Caco-2 (cell line): ENCODE results near the gene VN1R4. TPM values are rescaled to one million over a fixed set of nuclear protein-coding genes. Genes with fewer than 3 reads are reported as not detected.
A peak's percentile ranks its signal among the peaks of the same experiment; 100 is the strongest.
"Not testable (repeated sequence)": the region's sequence is repeated elsewhere in the genome, so short reads cannot be mapped to it uniquely, and the experiment has no call there.

ENCODE experiments used
- BruUV-seq: library from RNA; stranded (reverse); fragments of 400-500 nt; replicated peaks from 2 replicates; lab custom pipeline; 2021; lab: Mats Ljungman, UMichigan
- CTCF ChIA-PET: fragments of 300-600 bp; sonication (Branson Sonifier 250); formaldehyde crosslinking; loops from one replicate; lab custom pipeline; 2022; ENCODE audit warnings: antibody characterized with exemption; lab: Charles Lee
- POLR2A ChIA-PET: fragments of 300-600 bp; sonication (Branson Sonifier 250); formaldehyde crosslinking; loops from one replicate; lab custom pipeline; 2022; ENCODE audit warnings: antibody characterized with exemption; lab: Charles Lee
- DNase-seq, 2 experiments: peaks; one replicate each; pipeline versions ENCODE4 v3.0.0 to v3.0.0-alpha.2; 2020 to 2022
- H3K27me3 ChIP-seq: replicated peaks from 2 replicates; pipeline ENCODE4 v1.6.0; 2011; ENCODE audit warnings: low read length; ENCODE audit not compliant: control insufficient read depth, insufficient read depth
- H3K36me3 ChIP-seq: 2 replicates; pipeline ENCODE4 v1.5.1; 2011; ENCODE audit warnings: low read length; ENCODE audit not compliant: control insufficient read depth, insufficient read depth
- H3K4me1 ChIP-seq: fragments of 250-450 bp; sonication (Bioruptor Pico); 2 replicates; pipeline ENCODE4 v1.5.1; 2020; ENCODE audit warnings: mild to moderate bottlenecking
- H3K4me3 ChIP-seq: 2 replicates; pipeline ENCODE4 v1.5.1; 2011; ENCODE audit warnings: low read depth, mild to moderate bottlenecking, control low read depth, low read length
- H3K9me3 ChIP-seq: fragments of 250-450 bp; sonication (Bioruptor Pico); 2 replicates; pipeline ENCODE4 v1.5.1; 2020; ENCODE audit warnings: mild to moderate bottlenecking, moderate library complexity
- H3K27ac Mint-ChIP-seq: one replicate; pipeline ENCODE4 v1.8.0; 2022; ENCODE audit warnings: mixed read lengths; ENCODE audit not compliant: unreplicated experiment
- H3K27me3 Mint-ChIP-seq: one replicate; pipeline ENCODE4 v1.8.0; 2022; ENCODE audit warnings: mixed read lengths; ENCODE audit not compliant: insufficient read depth, unreplicated experiment
- H3K36me3 Mint-ChIP-seq: one replicate; pipeline ENCODE4 v1.8.0; 2022; ENCODE audit warnings: mild to moderate bottlenecking, mixed read lengths; ENCODE audit not compliant: insufficient read depth, unreplicated experiment
- H3K4me1 Mint-ChIP-seq: one replicate; pipeline ENCODE4 v1.8.0; 2022; ENCODE audit warnings: low read depth, mixed read lengths; ENCODE audit not compliant: unreplicated experiment
- H3K4me3 Mint-ChIP-seq: one replicate; pipeline ENCODE4 v1.8.0; 2022; ENCODE audit warnings: mild to moderate bottlenecking, moderate library complexity, mixed read lengths; ENCODE audit not compliant: unreplicated experiment
- H3K9me3 Mint-ChIP-seq: one replicate; pipeline ENCODE4 v1.8.0; 2022; ENCODE audit warnings: mixed read lengths; ENCODE audit not compliant: unreplicated experiment
- intact Hi-C: fragments of 100-400 bp; cut with micrococcal nuclease; formaldehyde crosslinking; loops from one replicate; pipeline ENCODE4 v1.10.0; 2022; ENCODE audit not compliant: unreplicated experiment
- total RNA-seq: library from RNA; stranded (reverse); gene quantifications from 2 replicates; pipeline ENCODE4 v1.2.3, GENCODE V29; 2022
- TF ChIP-seq, protein P1 (sequence below), 2 experiments: fragments of 200-600 bp in 1 of 2; IDR thresholded peaks; 1 replicate in 1 of 2; 2 replicates in 1 of 2; pipeline versions ENCODE4 v1.5.1 to v1.8.0; 2011 to 2022; ENCODE audit warnings: antibody characterized with exemption in 1 of 2, control low read depth in 1 of 2, inconsistent platforms in 1 of 2, low read depth in 1 of 2, low read length in 1 of 2, mild to moderate bottlenecking in 1 of 2, moderate library complexity in 1 of 2; ENCODE audit not compliant: insufficient read depth in 1 of 2, severe bottlenecking in 1 of 2, unreplicated experiment in 1 of 2

The VN1R4 gene
- total RNA-seq, 1 experiment from 2014 or later, result not detected

DNA sequence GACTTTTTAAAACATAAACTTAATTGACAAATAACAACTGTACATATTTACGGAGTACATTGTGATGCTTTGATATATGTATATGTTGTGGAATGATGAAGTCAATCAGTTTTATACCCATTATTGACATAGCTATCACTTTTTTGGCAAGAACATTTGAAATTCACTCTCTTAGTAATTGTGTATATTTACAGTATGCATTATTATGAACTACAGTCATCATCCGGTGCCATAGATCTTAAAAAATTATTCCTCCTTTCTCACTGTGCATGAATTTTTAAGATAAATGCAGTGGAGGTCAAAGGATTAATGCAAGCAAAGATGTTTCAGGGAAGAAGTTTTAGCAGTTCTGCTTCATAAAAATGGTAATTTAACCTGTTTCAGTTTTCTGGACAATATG is 8.0 kb upstream of the VN1R4 start:
- Histone ChIP-seq H3K4me3 (no peak overlapping the region), H3K4me1 (no peaks in the 10 kb centered on the region), H3K9me3 (no peaks in the 10 kb centered on the region; the same call in none of the 2 replicates), H3K27me3 (no peaks in the 10 kb centered on the region), H3K36me3 (no peaks in the 10 kb centered on the region)
- no peaks in the 10 kb centered on the region for H3K27me3 Mint-ChIP-seq
- CTCF ChIA-PET, result no interaction called here
- TF ChIP-seq, protein P1, sequence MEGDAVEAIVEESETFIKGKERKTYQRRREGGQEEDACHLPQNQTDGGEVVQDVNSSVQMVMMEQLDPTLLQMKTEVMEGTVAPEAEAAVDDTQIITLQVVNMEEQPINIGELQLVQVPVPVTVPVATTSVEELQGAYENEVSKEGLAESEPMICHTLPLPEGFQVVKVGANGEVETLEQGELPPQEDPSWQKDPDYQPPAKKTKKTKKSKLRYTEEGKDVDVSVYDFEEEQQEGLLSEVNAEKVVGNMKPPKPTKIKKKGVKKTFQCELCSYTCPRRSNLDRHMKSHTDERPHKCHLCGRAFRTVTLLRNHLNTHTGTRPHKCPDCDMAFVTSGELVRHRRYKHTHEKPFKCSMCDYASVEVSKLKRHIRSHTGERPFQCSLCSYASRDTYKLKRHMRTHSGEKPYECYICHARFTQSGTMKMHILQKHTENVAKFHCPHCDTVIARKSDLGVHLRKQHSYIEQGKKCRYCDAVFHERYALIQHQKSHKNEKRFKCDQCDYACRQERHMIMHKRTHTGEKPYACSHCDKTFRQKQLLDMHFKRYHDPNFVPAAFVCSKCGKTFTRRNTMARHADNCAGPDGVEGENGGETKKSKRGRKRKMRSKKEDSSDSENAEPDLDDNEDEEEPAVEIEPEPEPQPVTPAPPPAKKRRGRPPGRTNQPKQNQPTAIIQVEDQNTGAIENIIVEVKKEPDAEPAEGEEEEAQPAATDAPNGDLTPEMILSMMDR (IDR thresholded peaks at IDR 0.05; ENCODE audit: insufficient read depth in 1 of 2, low read depth in 1 of 2, low read length in 1 of 2, severe bottlenecking in 1 of 2, unreplicated experiment in 1 of 2), result no peak
- no peaks in the 10 kb centered on the region for H3K4me1 Mint-ChIP-seq
- POLR2A ChIA-PET, result no interaction called here
- H3K9me3 Mint-ChIP-seq, result peaks cover 44% of the 10 kb centered on the region
- H3K36me3 Mint-ChIP-seq, result no peaks in the 10 kb centered on the region
- no TSS peak for BruUV-seq
- intact Hi-C loops, result no loop called here
- H3K4me3 Mint-ChIP-seq, result no peak overlapping the region
- H3K27ac Mint-ChIP-seq, result no peak overlapping the region
- no peak for DNase-seq

DNA sequence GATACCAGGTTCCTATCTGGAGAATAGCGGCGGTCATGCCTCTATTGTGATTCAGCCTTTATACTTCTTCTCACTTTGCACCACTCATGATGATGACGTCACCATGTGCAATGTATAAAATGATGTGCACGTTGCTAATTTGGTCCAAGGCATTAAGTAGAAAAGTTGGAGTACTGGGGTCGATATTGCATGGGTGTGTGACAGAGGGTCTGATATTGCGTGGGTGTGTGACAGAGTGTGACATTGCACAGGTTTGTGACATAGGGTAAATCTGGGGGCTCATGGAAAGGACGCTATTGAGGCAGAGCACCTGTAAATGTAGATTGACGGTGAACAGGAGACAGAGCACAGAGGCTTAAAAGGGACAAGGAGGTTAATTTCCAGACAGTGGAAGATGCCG is 4.5 kb upstream of the VN1R4 start:
- no TSS peak for BruUV-seq
- CTCF ChIA-PET, result no interaction called here
- TF ChIP-seq, protein P1 (IDR thresholded peaks at IDR 0.05; ENCODE audit: insufficient read depth in 1 of 2, low read depth in 1 of 2, low read length in 1 of 2, severe bottlenecking in 1 of 2, unreplicated experiment in 1 of 2), result no peak
- intact Hi-C loops, result no loop called here
- Mint-ChIP-seq H3K9me3 (peaks cover 44% of the 10 kb centered on the region), H3K4me1 (no peaks in the 10 kb centered on the region), H3K27ac (no peak overlapping the region), H3K4me3 (no peak overlapping the region), H3K36me3 (no peaks in the 10 kb centered on the region), H3K27me3 (no peaks in the 10 kb centered on the region)
- POLR2A ChIA-PET, result no interaction called here
- DNase-seq, result no peak
- no peaks in the 10 kb centered on the region for H3K4me1 ChIP-seq
- no peaks in the 10 kb centered on the region for H3K36me3 ChIP-seq
- H3K4me3 ChIP-seq, result no peak overlapping the region
- no peaks in the 10 kb centered on the region for H3K27me3 ChIP-seq
- H3K9me3 ChIP-seq, result no peaks in the 10 kb centered on the region; the same call in none of the 2 replicates

DNA sequence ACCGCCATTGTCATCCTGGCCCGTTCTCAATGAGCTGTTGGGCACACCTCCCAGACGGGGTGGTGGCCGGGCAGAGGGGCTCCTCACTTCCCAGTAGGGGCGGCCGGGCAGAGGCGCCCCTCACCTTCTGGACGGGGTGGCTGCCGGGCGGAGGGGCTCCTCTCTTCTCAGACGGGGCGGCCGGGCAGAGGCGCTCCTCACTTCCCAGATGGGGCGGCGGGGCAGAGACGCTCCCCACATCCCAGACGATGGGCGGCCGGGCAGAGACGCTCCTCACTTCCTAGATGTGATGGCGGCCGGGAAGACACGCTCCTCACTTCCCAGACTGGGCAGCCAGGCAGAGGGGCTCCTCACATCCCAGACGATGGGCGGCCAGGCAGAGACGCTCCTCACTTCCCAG is 2.3 kb upstream of the VN1R4 start:
- H3K36me3 Mint-ChIP-seq, H3K9me3 ChIP-seq, H3K27me3 Mint-ChIP-seq, POLR2A ChIA-PET, DNase-seq, BruUV-seq, intact Hi-C loops, CTCF ChIA-PET, H3K4me1 Mint-ChIP-seq, H3K27ac Mint-ChIP-seq, H3K27me3 ChIP-seq, H3K4me1 ChIP-seq, H3K36me3 ChIP-seq, H3K4me3 ChIP-seq, H3K4me3 Mint-ChIP-seq: not testable (repeated sequence)
- peaks cover 48% of the 10 kb centered on the region for H3K9me3 Mint-ChIP-seq

DNA sequence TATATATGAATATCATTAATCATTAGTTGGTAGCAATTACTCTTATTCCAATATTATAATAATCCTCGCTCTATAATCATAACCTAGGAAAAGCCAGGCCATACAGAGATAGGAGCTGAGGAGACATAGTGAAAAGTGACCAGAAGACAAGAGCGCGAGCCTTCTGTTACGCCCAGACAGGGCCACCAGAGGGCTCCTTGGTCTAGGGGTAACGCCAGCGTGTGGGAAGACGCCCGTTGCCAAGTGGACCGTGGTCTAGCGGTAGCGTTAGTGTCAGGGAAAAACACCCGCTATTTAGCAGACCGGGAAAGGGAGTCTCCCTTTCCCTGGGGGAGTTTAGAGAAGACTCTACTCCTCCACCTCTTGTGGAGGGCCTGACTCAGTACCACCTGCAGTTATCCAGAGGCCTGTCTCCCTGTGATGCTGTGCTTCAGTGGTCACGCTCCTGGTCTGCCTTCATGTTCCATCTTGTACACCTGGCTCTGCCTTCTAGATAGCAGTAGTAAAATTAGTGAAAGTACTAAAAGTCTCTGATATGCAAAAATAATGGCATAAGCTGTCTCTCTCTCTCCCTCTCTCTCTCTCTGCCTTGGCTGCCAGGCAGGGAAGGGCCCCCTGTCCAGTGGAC is 9.7 kb downstream of the VN1R4 start, which contains the start of gene VN1R2:
TSS of gene VN1R2 (plus strand) at position 578 of the 628 bp plus-strand sequence. CDS start 84 bp downstream, outside the sequence.
- H3K4me1 ChIP-seq, H3K36me3 ChIP-seq, POLR2A ChIA-PET, H3K4me3 Mint-ChIP-seq, BruUV-seq, H3K27me3 ChIP-seq, H3K27ac Mint-ChIP-seq, CTCF ChIA-PET, H3K4me3 ChIP-seq, H3K36me3 Mint-ChIP-seq, H3K27me3 Mint-ChIP-seq, H3K4me1 Mint-ChIP-seq, intact Hi-C loops: not testable (repeated sequence)
- peaks cover 24% of the 10 kb centered on the region; the same call in 1 of the 2 replicates for H3K9me3 ChIP-seq
- peak in 1 of 2 experiments; percentile 7 for DNase-seq
- peaks cover 18% of the 10 kb centered on the region for H3K9me3 Mint-ChIP-seq
